ENCODE data around the gene SEC61A2. TPM values are rescaled to one million over a fixed set of nuclear protein-coding genes. Genes with fewer than 3 reads are reported as not detected.

SEC61A2 gene
- total RNA-seq, 3 donors from 2014 or later (not counting 1 experiment from before 2014, with no cell fraction given): 16.6 to 22.2 (median 17.4) TPM

GRCh38 chr10:12186323-12186722 lies 56.8 kb downstream of the SEC61A2 start:
- H3K4me3 Mint-ChIP-seq: no peak overlapping the region
- intact Hi-C loops (cut with micrococcal nuclease): no loop called here
- Histone ChIP-seq H3K36me3 (ENCODE audit: control insufficient read depth, insufficient read depth, low read length) (peaks cover 25% of the 10 kb centered on the region), H3K4me3 (ENCODE audit: low read length) (no peak overlapping the region), H3K27ac (ENCODE audit: low read length) (no peak overlapping the region), H3K9me3 (ENCODE audit: control insufficient read depth, insufficient read depth, low read length) (no peaks in the 10 kb centered on the region), H3K27me3 (ENCODE audit: control insufficient read depth, insufficient read depth, low read length) (no peaks in the 10 kb centered on the region), H3K4me1 (ENCODE audit: control insufficient read depth, insufficient read depth, low read length) (peaks cover 7% of the 10 kb centered on the region)
- no peak overlapping the region for H3K27ac Mint-ChIP-seq
- ATAC-seq: no peak
- H3K9me3 Mint-ChIP-seq: no peaks in the 10 kb centered on the region
- no peaks in the 10 kb centered on the region for H3K36me3 Mint-ChIP-seq
- peaks cover 4 to 22% of the 10 kb centered on the region in 2 donors for H3K4me1 Mint-ChIP-seq
- DNase-seq: no peak
- no peaks in the 10 kb centered on the region for H3K27me3 Mint-ChIP-seq (ENCODE audit: low read depth in 2 of 2)
- whole genome bisulfite sequencing (ENCODE audit: insufficient coverage): 76% methylated on average over 8 of the region's 8 CpGs
- TF ChIP-seq, protein P1, sequence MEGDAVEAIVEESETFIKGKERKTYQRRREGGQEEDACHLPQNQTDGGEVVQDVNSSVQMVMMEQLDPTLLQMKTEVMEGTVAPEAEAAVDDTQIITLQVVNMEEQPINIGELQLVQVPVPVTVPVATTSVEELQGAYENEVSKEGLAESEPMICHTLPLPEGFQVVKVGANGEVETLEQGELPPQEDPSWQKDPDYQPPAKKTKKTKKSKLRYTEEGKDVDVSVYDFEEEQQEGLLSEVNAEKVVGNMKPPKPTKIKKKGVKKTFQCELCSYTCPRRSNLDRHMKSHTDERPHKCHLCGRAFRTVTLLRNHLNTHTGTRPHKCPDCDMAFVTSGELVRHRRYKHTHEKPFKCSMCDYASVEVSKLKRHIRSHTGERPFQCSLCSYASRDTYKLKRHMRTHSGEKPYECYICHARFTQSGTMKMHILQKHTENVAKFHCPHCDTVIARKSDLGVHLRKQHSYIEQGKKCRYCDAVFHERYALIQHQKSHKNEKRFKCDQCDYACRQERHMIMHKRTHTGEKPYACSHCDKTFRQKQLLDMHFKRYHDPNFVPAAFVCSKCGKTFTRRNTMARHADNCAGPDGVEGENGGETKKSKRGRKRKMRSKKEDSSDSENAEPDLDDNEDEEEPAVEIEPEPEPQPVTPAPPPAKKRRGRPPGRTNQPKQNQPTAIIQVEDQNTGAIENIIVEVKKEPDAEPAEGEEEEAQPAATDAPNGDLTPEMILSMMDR (IDR thresholded peaks at IDR 0.05): no peak

DNA sequence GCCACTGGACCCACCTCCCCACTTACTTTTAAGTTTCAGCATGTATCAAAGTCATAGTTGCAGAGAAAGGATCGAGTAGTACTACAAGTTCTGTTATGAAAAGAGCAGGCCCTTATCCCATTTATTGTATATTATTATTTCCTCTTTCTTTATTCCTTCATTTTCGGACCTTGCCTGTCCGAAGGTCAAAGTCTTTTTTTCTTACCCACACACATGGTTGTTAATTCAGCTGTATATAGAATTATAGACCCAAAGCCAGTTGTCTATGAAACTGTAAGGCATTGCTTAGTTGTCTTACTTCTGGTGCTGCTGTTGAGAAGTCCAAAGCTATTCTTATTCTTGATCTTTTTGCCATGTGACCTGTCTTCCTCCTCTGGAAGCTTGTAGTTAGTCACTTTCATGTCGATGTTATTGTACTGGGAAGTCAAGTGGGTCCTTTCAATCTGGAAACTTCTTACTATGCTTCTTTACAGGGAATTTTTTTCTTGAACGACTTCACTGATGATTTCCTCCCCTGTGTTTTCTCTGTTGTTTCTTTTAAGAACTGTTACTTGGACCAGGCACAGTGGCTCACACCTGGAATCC lies 57.9 kb downstream of the SEC61A2 start:
- H3K27ac Mint-ChIP-seq: no peak overlapping the region
- TF ChIP-seq, protein P1 (IDR thresholded peaks at IDR 0.05): no peak
- no peak overlapping the region for H3K27ac ChIP-seq (ENCODE audit: low read length)
- WGBS (ENCODE audit: insufficient coverage): 95% methylated on average over 2 of the region's 5 CpGs
- intact Hi-C loops (cut with micrococcal nuclease): no loop called here
- no peaks in the 10 kb centered on the region for H3K36me3 Mint-ChIP-seq
- H3K27me3 ChIP-seq (ENCODE audit: control insufficient read depth, insufficient read depth, low read length): no peaks in the 10 kb centered on the region
- H3K27me3 Mint-ChIP-seq (ENCODE audit: low read depth in 2 of 2): no peaks in the 10 kb centered on the region
- no peaks in the 10 kb centered on the region for H3K4me1 ChIP-seq (ENCODE audit: control insufficient read depth, insufficient read depth, low read length)
- peaks cover 9 to 23% of the 10 kb centered on the region in 2 donors for H3K4me1 Mint-ChIP-seq
- no peak overlapping the region for H3K4me3 ChIP-seq (ENCODE audit: low read length)
- no peaks in the 10 kb centered on the region for H3K9me3 Mint-ChIP-seq
- DNase-seq: no peak
- H3K36me3 ChIP-seq (ENCODE audit: control insufficient read depth, insufficient read depth, low read length): peaks cover 25% of the 10 kb centered on the region
- no peaks in the 10 kb centered on the region for H3K9me3 ChIP-seq (ENCODE audit: control insufficient read depth, insufficient read depth, low read length)
- H3K4me3 Mint-ChIP-seq: no peak overlapping the region
- ATAC-seq: no peak

DNA sequence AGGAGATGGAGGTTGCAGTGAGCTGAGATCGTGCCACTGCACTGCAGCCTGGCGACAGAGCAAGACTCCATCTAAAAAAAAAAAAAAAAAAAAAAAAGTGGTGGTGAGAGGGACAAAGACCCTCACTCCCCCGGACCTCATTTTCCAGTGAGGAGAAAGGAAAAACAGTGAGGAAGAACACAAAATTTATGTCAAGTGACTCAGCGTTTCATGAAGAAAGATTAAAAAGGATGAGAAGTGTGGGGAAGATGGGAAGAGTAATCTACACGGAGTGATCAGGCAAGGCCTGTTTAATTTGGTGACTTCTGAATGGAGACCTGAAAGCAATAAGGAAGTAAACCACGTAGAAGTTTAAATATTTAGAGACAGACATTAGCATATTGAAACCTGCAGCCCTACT lies 59.2 kb downstream of the SEC61A2 start:
- H3K4me3 ChIP-seq (ENCODE audit: low read length): no peak overlapping the region
- no peaks in the 10 kb centered on the region for H3K9me3 ChIP-seq (ENCODE audit: control insufficient read depth, insufficient read depth, low read length)
- no peaks in the 10 kb centered on the region for H3K27me3 ChIP-seq (ENCODE audit: control insufficient read depth, insufficient read depth, low read length)
- H3K27ac ChIP-seq (ENCODE audit: low read length): no peak overlapping the region
- peaks cover under 1% of the 10 kb centered on the region for H3K4me1 ChIP-seq (ENCODE audit: control insufficient read depth, insufficient read depth, low read length)
- no peaks in the 10 kb centered on the region for H3K9me3 Mint-ChIP-seq
- H3K4me3 Mint-ChIP-seq: no peak overlapping the region
- intact Hi-C loops (cut with micrococcal nuclease): no loop called here
- DNase-seq (no peak), ATAC-seq (no peak)
- H3K36me3 ChIP-seq (ENCODE audit: control insufficient read depth, insufficient read depth, low read length): peaks cover 24% of the 10 kb centered on the region
- no peaks in the 10 kb centered on the region for H3K36me3 Mint-ChIP-seq
- peaks cover 13 to 28% of the 10 kb centered on the region in 2 donors for H3K4me1 Mint-ChIP-seq
- H3K27me3 Mint-ChIP-seq (ENCODE audit: low read depth in 2 of 2): no peaks in the 10 kb centered on the region
- 84% methylated on average over 4 of the region's 6 CpGs for WGBS (ENCODE audit: insufficient coverage)
- H3K27ac Mint-ChIP-seq: no peak overlapping the region
- TF ChIP-seq, protein P1 (IDR thresholded peaks at IDR 0.05): no peak

DNA sequence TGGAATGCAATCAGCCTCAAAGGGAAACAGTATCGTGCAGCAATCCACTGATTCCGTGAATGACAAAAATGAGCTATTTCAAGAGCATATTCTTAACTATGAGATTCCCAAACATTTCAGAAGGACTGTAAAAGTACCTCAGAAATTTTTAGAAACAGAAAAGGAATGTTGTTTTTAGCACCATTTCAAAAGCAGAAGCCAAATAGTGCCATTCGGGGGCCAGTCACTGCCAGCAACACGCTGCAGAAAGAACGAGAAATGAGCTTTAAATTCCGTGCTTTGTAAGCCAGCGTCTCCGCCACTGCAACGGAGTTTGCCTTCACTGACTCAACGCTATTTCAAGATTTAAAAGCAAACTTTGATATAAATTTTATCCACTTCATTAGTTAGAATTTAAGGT lies 59.9 kb downstream of the SEC61A2 start:
- 91% methylated on average over 9 of the region's 10 CpGs for WGBS (ENCODE audit: insufficient coverage)
- no peak overlapping the region for H3K4me3 ChIP-seq (ENCODE audit: low read length)
- H3K4me1 Mint-ChIP-seq: peaks cover 18 to 34% of the 10 kb centered on the region in 2 donors
- no peak overlapping the region for H3K27ac Mint-ChIP-seq
- H3K27me3 ChIP-seq (ENCODE audit: control insufficient read depth, insufficient read depth, low read length): no peaks in the 10 kb centered on the region
- peaks cover 5% of the 10 kb centered on the region for H3K4me1 ChIP-seq (ENCODE audit: control insufficient read depth, insufficient read depth, low read length)
- no peak overlapping the region for H3K4me3 Mint-ChIP-seq
- no peaks in the 10 kb centered on the region for H3K36me3 Mint-ChIP-seq
- no peak for DNase-seq
- TF ChIP-seq, protein P1 (IDR thresholded peaks at IDR 0.05): no peak
- ATAC-seq: no peak
- no peaks in the 10 kb centered on the region for H3K9me3 ChIP-seq (ENCODE audit: control insufficient read depth, insufficient read depth, low read length)
- peaks cover 21% of the 10 kb centered on the region for H3K36me3 ChIP-seq (ENCODE audit: control insufficient read depth, insufficient read depth, low read length)
- no peaks in the 10 kb centered on the region for H3K27me3 Mint-ChIP-seq (ENCODE audit: low read depth in 2 of 2)
- H3K27ac ChIP-seq (ENCODE audit: low read length): no peak overlapping the region
- intact Hi-C loops (cut with micrococcal nuclease): no loop called here
- no peaks in the 10 kb centered on the region for H3K9me3 Mint-ChIP-seq

Measured in natural killer cell (primary cell).